Panc1 (cell line): Measurements from ENCODE around the gene STC2. TPM values are rescaled to one million over a fixed set of nuclear protein-coding genes. Genes with fewer than 3 reads are reported as not detected.

ENCODE experiments used
- ATAC-seq: fragments of 200-7000 bp; cut with Tn5 transposase; 2 replicates; pipeline ENCODE4 v1.9.1; 2020; ENCODE audit warnings: mild to moderate bottlenecking, moderate library complexity
- BruUV-seq: library from RNA; stranded (reverse); fragments of 400-500 nt; replicated peaks from 2 replicates; lab custom pipeline; 2021; lab: Mats Ljungman, UMichigan
- CTCF ChIA-PET: fragments of 300-600 bp; sonication (Branson Sonifier 250); formaldehyde crosslinking; loops from one replicate; lab custom pipeline; 2022; ENCODE audit warnings: antibody characterized with exemption; lab: Charles Lee
- POLR2A ChIA-PET: fragments of 300-600 bp; sonication (Branson Sonifier 250); formaldehyde crosslinking; loops from one replicate; lab custom pipeline; 2022; ENCODE audit warnings: antibody characterized with exemption; lab: Charles Lee
- DNase-seq: peaks from one replicate; pipeline ENCODE4 v3.0.0-alpha.2; 2010; ENCODE audit warnings: low read depth, low spot score
- H3K27ac ChIP-seq: 2 replicates; pipeline ENCODE4 v1.5.1; 2011; ENCODE audit warnings: mild to moderate bottlenecking, low read length, inconsistent platforms
- H3K27me3 ChIP-seq: fragments of 200-500 bp; sonication (Bioruptor generic); 2 replicates; pipeline ENCODE4 v1.6.0; 2014; ENCODE audit warnings: low read length, inconsistent platforms; ENCODE audit not compliant: control insufficient read depth, insufficient read depth
- H3K36me3 ChIP-seq: fragments of 200-500 bp; sonication (Bioruptor generic); 2 replicates; pipeline ENCODE4 v1.5.1; 2014; ENCODE audit warnings: inconsistent platforms, mild to moderate bottlenecking, low read length, moderate library complexity; ENCODE audit not compliant: control insufficient read depth, insufficient read depth
- H3K4me1 ChIP-seq: 2 replicates; pipeline ENCODE4 v1.5.1; 2011; ENCODE audit warnings: inconsistent platforms, mild to moderate bottlenecking, low read length, moderate library complexity; ENCODE audit not compliant: control insufficient read depth, insufficient read depth
- H3K4me3 ChIP-seq, 2 experiments: 2 replicates each; pipeline ENCODE4 v1.5.1; 2011 to 2012; ENCODE audit warnings: low read depth in 2 of 2, low read length in 2 of 2, mild to moderate bottlenecking in 2 of 2, inconsistent platforms in 1 of 2, moderate library complexity in 1 of 2
- H3K9me3 ChIP-seq: fragments of 200-500 bp; sonication (Bioruptor generic); 2 replicates; pipeline ENCODE4 v1.5.1; 2014; ENCODE audit warnings: low read depth, mild to moderate bottlenecking, inconsistent platforms, low read length, moderate library complexity; ENCODE audit not compliant: control insufficient read depth, insufficient read depth
- CTCF ChIP-seq: fragments of 450-650 bp; IDR thresholded peaks from 2 replicates; pipeline ENCODE4 v1.5.1; 2017; ENCODE audit warnings: mild to moderate bottlenecking
- POLR2AphosphoS5 ChIP-seq: IDR thresholded peaks from 2 replicates; pipeline ENCODE4 v1.6.1; 2012; ENCODE audit warnings: mild to moderate bottlenecking, low read depth, low read length, moderate library complexity
- REST ChIP-seq, 2 experiments: IDR thresholded peaks; 2 replicates each; pipeline ENCODE4 v1.6.1; 2011 to 2012; ENCODE audit warnings: low read depth in 2 of 2, control low read depth in 1 of 2, low read length in 1 of 2, mild to moderate bottlenecking in 1 of 2, moderate library complexity in 1 of 2; ENCODE audit not compliant: insufficient read depth in 1 of 2
- SIN3A ChIP-seq: IDR thresholded peaks from 2 replicates; pipeline ENCODE4 v1.6.1; 2012; ENCODE audit warnings: low read depth, mild to moderate bottlenecking, low read length, moderate library complexity, borderline replicate concordance; ENCODE audit not compliant: insufficient read depth
- TCF7L2 ChIP-seq: IDR thresholded peaks from 2 replicates; pipeline ENCODE4 v1.6.1; 2011; ENCODE audit warnings: mild to moderate bottlenecking, low read depth, low read length, inconsistent platforms
- in situ Hi-C: cut with HindIII; loops from 2 replicates; pipeline ENCODE4 v1.10.0; 2016; ENCODE audit warnings: low sequenced_read_pairs, low pct_unique_long_range_greater_than_20kb
- intact Hi-C: fragments of 100-400 bp; cut with micrococcal nuclease; formaldehyde crosslinking; loops from one replicate; pipeline ENCODE4 v1.10.0; 2022; ENCODE audit not compliant: unreplicated experiment
- total RNA-seq: library from RNA; stranded (reverse); gene quantifications from one replicate; pipeline ENCODE4 v1.2.1, GENCODE V29; 2021; ENCODE audit not compliant: unreplicated experiment

STC2 gene
- total RNA-seq, 1 experiment from 2014 or later, result 32.2 TPM

GRCh38 chr5:173317091-173317730, 11.0 kb downstream of the STC2 start:
- Histone ChIP-seq H3K27me3 (no peaks in the 10 kb centered on the region), H3K4me1 (peaks cover 5% of the 10 kb centered on the region; the same call in 1 of the 2 replicates), H3K27ac (no peak overlapping the region), H3K4me3 (no peak overlapping the region), H3K36me3 (no peaks in the 10 kb centered on the region), H3K9me3 (no peaks in the 10 kb centered on the region)
- CTCF ChIA-PET, result no interaction called here
- POLR2A ChIA-PET, result interaction anchor here (0.7 kb wide), 1 partner anchor 341 kb away, joined by 5 read pairs; no protein-coding TSS in a partner anchor
- intact Hi-C loops (no loop called here), in situ Hi-C loops (no loop called here)
- TSS peak; percentile 70 for BruUV-seq
- DNase-seq (no peak), ATAC-seq (no peak)
- TF ChIP-seq CTCF, result no peak
- TF ChIP-seq SIN3A, result no peak

- BruUV-seq, result no TSS peak
- ATAC-seq (no peak), DNase-seq (no peak)
- intact Hi-C loops, result no loop called here
- no peak overlapping the region for H3K4me3 ChIP-seq
- in situ Hi-C loops, result no loop called here
- H3K27ac ChIP-seq, result no peak overlapping the region
- POLR2A ChIA-PET, result interaction anchor here (0.5 to 1.2 kb wide), 5 partner anchors 12 to 834 kb away, joined by 3 to 5 read pairs (median 4); partner anchors contain the start of gene STC2
- H3K36me3 ChIP-seq, result no peaks in the 10 kb centered on the region
- CTCF ChIA-PET, result no interaction called here
- TF ChIP-seq TCF7L2, result no peak
- TF ChIP-seq SIN3A, result no peak
- no peak for TF ChIP-seq CTCF
- no peak for TF ChIP-seq POLR2AphosphoS5
- no peak for TF ChIP-seq REST (IDR thresholded peaks at IDR 0.05; ENCODE audit: insufficient read depth in 1 of 2, low read depth in 2 of 2, low read length in 1 of 2)
- no peaks in the 10 kb centered on the region for H3K27me3 ChIP-seq
- H3K9me3 ChIP-seq, result no peaks in the 10 kb centered on the region
- peaks cover 5% of the 10 kb centered on the region; the same call in 1 of the 2 replicates for H3K4me1 ChIP-seq
Measured at GRCh38 chr5:173316339-173317020, 11.7 kb downstream of the STC2 start.
